GM23338 (cell line): ENCODE data around the gene SERPINB12.

Experiments used
- CREB1 ChIP-seq: fragments of 250-450 bp; sonication (Bioruptor Pico); IDR thresholded peaks from 2 replicates; pipeline ENCODE4 v1.5.0; 2020; ENCODE audit warnings: low read depth, mild to moderate bottlenecking, moderate library complexity
- EZH2 ChIP-seq: fragments of 200-600 bp; sonication (generic); IDR thresholded peaks from one replicate; pipeline ENCODE4 v1.8.0; 2017; ENCODE audit warnings: antibody characterized with exemption, mild to moderate bottlenecking, low read depth; ENCODE audit not compliant: unreplicated experiment
- POLR2AphosphoS5 ChIP-seq: IDR thresholded peaks from 2 replicates; pipeline ENCODE4 v1.6.1; 2016; ENCODE audit warnings: antibody characterized with exemption, low read depth
- TF ChIP-seq, protein P1 (sequence below), 2 experiments: fragments of 200-600 bp in 1 of 2; sonication (generic) in 1 of 2; conservative IDR thresholded peaks; 2 replicates each; pipeline versions ENCODE4 v1.5.1 to v1.6.1; 2016 to 2017; ENCODE audit warnings: antibody characterized with exemption in 2 of 2, low read depth in 2 of 2, mild to moderate bottlenecking in 2 of 2, moderate library complexity in 1 of 2

DNA sequence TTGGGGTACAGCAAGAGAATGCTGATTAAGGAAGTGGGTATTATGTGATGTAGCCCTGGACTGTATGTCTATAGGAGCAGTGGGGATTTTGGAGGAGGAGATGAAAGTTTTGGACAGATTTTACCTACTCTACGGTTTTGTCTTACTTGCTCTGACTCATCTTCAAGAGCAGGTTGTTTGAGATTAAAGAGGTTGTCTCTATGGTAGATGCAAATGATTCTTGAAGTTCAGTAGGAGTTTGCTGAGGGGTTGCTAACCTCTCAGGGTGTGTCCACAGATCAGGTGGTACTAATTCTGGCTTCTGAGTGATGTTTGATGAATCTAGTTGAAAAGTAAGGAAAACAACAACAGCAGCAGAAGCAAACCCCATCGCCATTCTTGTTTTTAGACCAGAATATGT is 9.7 kb upstream of the SERPINB12 start:
- TF ChIP-seq, protein P1, sequence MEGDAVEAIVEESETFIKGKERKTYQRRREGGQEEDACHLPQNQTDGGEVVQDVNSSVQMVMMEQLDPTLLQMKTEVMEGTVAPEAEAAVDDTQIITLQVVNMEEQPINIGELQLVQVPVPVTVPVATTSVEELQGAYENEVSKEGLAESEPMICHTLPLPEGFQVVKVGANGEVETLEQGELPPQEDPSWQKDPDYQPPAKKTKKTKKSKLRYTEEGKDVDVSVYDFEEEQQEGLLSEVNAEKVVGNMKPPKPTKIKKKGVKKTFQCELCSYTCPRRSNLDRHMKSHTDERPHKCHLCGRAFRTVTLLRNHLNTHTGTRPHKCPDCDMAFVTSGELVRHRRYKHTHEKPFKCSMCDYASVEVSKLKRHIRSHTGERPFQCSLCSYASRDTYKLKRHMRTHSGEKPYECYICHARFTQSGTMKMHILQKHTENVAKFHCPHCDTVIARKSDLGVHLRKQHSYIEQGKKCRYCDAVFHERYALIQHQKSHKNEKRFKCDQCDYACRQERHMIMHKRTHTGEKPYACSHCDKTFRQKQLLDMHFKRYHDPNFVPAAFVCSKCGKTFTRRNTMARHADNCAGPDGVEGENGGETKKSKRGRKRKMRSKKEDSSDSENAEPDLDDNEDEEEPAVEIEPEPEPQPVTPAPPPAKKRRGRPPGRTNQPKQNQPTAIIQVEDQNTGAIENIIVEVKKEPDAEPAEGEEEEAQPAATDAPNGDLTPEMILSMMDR (conservative IDR thresholded peaks at IDR 0.05; ENCODE audit: low read depth in 2 of 2), result no peak
- TF ChIP-seq CREB1 (CRISPR knock-in tag) (no peak), EZH2 (no peak), POLR2AphosphoS5 (no peak)
